ENCODE measurements around the gene CRMP1. TPM values are rescaled to one million over a fixed set of nuclear protein-coding genes. Genes with fewer than 3 reads are reported as not detected.

Gene CRMP1
- total RNA-seq, 1 donor from 2014 or later: 6.2 TPM

GRCh38 chr4:5874811-5875449 is 18.0 kb downstream of the CRMP1 start:
- H3K4me1 ChIP-seq: no peaks in the 10 kb centered on the region
- ATAC-seq: no peak
- no peaks in the 10 kb centered on the region for H3K36me3 ChIP-seq
- TF ChIP-seq CTCF (IDR thresholded peaks at IDR 0.05): no peak
- no peaks in the 10 kb centered on the region for H3K9me3 ChIP-seq
- H3K4me3 ChIP-seq: no peak overlapping the region
- intact Hi-C loops (cut with DNase I): no loop called here
- no peaks in the 10 kb centered on the region for H3K27me3 ChIP-seq (ENCODE audit: low read depth)
- no peak overlapping the region for H3K27ac ChIP-seq
- no peak for DNase-seq

- Histone ChIP-seq H3K4me1 (no peaks in the 10 kb centered on the region), H3K9me3 (no peaks in the 10 kb centered on the region), H3K27ac (no peak overlapping the region), H3K27me3 (ENCODE audit: low read depth) (no peaks in the 10 kb centered on the region), H3K4me3 (no peak overlapping the region), H3K36me3 (no peaks in the 10 kb centered on the region)
- TF ChIP-seq CTCF (IDR thresholded peaks at IDR 0.05): no peak
- ATAC-seq (no peak), DNase-seq (no peak)
- intact Hi-C loops (cut with DNase I): no loop called here
These were observed 22.2 kb downstream of the CRMP1 start for GRCh38 chr4:5870701-5871100.

- no peak for DNase-seq
- TF ChIP-seq CTCF (IDR thresholded peaks at IDR 0.05): no peak
- no peak for ATAC-seq
- Histone ChIP-seq H3K4me3 (no peak overlapping the region), H3K27ac (peak overlapping the region; percentile 2), H3K9me3 (no peaks in the 10 kb centered on the region), H3K27me3 (ENCODE audit: low read depth) (no peaks in the 10 kb centered on the region), H3K4me1 (no peaks in the 10 kb centered on the region), H3K36me3 (no peaks in the 10 kb centered on the region)
- intact Hi-C loops (cut with DNase I): no loop called here
These were observed 22.8 kb downstream of the CRMP1 start for GRCh38 chr4:5869966-5870619.

GRCh38 chr4:5867866-5868265 is 25.0 kb downstream of the CRMP1 start:
- DNase-seq: no peak
- H3K9me3 ChIP-seq: no peaks in the 10 kb centered on the region
- ATAC-seq: no peak
- no peaks in the 10 kb centered on the region for H3K36me3 ChIP-seq
- H3K27me3 ChIP-seq (ENCODE audit: low read depth): peaks cover 7% of the 10 kb centered on the region
- no peak overlapping the region for H3K27ac ChIP-seq
- intact Hi-C loops (cut with DNase I): no loop called here
- H3K4me1 ChIP-seq: no peaks in the 10 kb centered on the region
- H3K4me3 ChIP-seq: no peak overlapping the region
- TF ChIP-seq CTCF (IDR thresholded peaks at IDR 0.05): no peak

- no peak for ATAC-seq
- TF ChIP-seq CTCF (IDR thresholded peaks at IDR 0.05): no peak
- intact Hi-C loops (cut with DNase I): no loop called here
These were observed 25.8 kb downstream of the CRMP1 start for GRCh38 chr4:5866841-5867813.

More at GRCh38 chr4:5866841-5867813, 25.8 kb downstream of the CRMP1 start:
- peaks cover 7% of the 10 kb centered on the region for H3K27me3 ChIP-seq (ENCODE audit: low read depth)
- no peak overlapping the region for H3K27ac ChIP-seq
- no peak overlapping the region for H3K4me3 ChIP-seq
- no peak for DNase-seq
- H3K36me3 ChIP-seq: no peaks in the 10 kb centered on the region
- no peaks in the 10 kb centered on the region for H3K9me3 ChIP-seq
- H3K4me1 ChIP-seq: no peaks in the 10 kb centered on the region

Data from lower lobe of right lung (tissue), 2 donors.